HTR-8/SVneo (cell line): ENCODE measurements around the gene TKT.
"Not testable (repeated sequence)": the region's sequence is repeated elsewhere in the genome, so short reads cannot be mapped to it uniquely, and the experiment has no call there.

Source experiments
- DNase-seq: peaks from one replicate; pipeline ENCODE4 v3.0.0; 2011; ENCODE audit warnings: low spot score, mixed read lengths; ENCODE audit not compliant: insufficient read length
- FAIRE-seq: peaks from 2 replicates; lab custom pipeline; 2011; peaks lifted over from hg19 to GRCh38; lab: Jason Lieb, UNC

TKT gene, protein sequence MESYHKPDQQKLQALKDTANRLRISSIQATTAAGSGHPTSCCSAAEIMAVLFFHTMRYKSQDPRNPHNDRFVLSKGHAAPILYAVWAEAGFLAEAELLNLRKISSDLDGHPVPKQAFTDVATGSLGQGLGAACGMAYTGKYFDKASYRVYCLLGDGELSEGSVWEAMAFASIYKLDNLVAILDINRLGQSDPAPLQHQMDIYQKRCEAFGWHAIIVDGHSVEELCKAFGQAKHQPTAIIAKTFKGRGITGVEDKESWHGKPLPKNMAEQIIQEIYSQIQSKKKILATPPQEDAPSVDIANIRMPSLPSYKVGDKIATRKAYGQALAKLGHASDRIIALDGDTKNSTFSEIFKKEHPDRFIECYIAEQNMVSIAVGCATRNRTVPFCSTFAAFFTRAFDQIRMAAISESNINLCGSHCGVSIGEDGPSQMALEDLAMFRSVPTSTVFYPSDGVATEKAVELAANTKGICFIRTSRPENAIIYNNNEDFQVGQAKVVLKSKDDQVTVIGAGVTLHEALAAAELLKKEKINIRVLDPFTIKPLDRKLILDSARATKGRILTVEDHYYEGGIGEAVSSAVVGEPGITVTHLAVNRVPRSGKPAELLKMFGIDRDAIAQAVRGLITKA

GRCh38 chr3:53255775-53256703, at the start of gene TKT:
TKT (minus strand) TSS chr3:53256022; CDS start chr3:53255942, 80 bp downstream.
- peak; percentile 80 for FAIRE-seq
- DNase-seq, result peak; percentile 88

DNA sequence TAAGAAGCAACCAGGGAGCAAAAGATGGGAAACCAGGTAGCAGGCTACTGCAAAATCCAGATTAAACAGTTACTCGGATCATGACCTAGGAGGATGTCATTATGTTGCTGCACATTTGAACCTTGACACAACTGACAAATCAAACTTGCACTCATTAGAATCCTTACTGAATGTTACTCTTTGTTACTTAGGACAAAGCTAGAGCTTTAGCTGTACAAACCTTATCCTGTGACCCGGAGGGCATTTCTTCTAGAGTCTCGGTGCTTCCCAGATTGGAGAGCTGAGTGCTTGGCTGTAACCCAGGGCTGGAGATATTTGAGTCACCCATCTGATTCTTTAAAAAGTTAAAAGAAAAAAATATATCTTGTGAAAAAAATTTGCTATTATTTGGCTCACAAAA, 48.1 kb upstream of the TKT start:
- DNase-seq, result no peak
- FAIRE-seq, result no peak

- no peak for DNase-seq
- FAIRE-seq, result no peak
Measured at GRCh38 chr3:53303549-53303948, 47.7 kb upstream of the TKT start.

- FAIRE-seq (no peak), DNase-seq (no peak)
Measured at GRCh38 chr3:53300826-53301225, 45.0 kb upstream of the TKT start.

DNA sequence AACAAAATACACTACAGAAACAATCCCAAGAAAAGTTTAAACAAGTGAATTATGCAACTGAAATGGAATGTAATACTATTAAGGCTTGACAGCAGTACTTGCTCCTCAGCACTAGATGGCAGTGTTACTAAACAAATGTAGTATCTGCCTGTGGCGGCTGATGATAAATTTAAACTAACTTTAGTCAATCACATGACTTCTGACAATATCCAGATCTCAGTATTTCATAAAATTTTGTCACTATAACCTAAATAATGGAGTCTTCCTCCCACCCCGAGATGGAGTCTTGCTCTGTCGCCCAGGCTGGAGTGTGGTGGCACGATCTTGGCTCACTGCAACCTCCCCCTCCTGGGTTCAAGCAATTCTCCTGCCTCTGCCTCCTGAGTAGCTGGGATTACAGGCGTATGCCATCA, 43.8 kb upstream of the TKT start:
- peak; percentile 59 for DNase-seq
- peak; percentile 55 for FAIRE-seq

DNA sequence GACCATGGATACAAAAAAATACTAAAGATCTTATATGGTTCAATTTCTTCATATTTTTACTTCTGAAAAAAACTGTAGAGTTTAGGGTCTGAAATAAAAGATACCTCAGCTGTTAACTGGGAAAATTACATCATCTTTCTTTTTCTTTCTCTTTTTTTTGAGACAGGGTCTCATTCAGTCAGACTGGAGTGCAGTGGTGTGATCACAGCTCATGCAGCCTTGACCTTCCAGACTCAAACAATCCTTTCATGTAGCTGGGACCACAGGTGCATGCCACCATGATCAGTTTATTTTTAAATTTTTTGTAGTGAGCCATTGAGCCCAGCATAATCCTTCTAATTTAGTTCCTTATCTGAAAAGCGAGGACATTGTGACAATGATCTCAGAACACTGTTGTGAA, 39.6 kb upstream of the TKT start:
- FAIRE-seq, result no peak

GRCh38 chr3:53293867-53294266, 38.0 kb upstream of the TKT start:
- DNase-seq, result no peak
- FAIRE-seq, result no peak

More for the DNA sequence above, 39.6 kb upstream of the TKT start:
- DNase-seq, result no peak

DNA sequence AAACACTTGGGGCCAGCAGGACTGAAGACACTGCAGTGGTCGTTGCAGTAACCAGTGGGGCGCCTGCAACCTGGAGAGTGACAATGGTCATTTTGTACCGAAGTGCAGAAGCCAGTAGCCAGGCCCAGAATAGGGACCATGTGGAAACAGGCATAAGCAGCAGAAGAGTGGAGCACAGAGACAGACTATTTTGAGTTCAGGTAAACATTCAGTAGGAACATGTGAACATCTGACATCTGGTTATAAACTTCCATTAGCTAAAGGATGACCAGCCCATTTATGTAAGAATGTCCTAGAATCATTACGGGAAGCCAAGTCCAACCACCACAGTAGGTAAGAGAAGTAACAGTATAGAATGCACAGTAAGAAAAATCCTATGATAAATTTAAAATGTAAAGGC, 32.4 kb upstream of the TKT start:
- no peak for DNase-seq
- no peak for FAIRE-seq

DNA sequence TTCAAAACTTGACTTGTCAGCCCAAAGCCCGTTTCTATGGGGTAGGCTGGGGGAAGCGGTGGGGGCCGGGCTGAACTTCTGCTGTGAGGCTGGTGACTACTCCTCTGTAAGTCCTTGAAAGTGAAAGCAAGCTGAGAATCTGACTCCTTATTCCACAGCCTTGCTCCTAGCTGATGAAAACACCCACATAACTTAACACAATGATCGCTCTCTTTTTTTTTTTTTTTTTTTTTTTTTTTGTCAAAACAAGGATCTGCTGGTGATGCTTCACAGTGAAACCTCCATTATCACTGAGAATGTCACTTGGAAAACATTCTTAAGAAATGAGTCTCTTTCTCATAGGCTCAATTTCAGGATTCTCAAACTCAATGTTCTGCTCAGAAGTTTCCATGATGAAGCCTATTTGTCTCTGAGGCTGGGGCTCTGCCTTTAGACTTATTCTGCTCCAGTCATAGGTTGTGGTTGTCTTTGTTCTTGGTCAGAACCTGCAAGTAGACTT, 31.4 kb upstream of the TKT start:
- FAIRE-seq, result no peak
- no peak for DNase-seq

GRCh38 chr3:53286727-53287126, 30.9 kb upstream of the TKT start:
- FAIRE-seq, result no peak
- DNase-seq, result no peak

DNA sequence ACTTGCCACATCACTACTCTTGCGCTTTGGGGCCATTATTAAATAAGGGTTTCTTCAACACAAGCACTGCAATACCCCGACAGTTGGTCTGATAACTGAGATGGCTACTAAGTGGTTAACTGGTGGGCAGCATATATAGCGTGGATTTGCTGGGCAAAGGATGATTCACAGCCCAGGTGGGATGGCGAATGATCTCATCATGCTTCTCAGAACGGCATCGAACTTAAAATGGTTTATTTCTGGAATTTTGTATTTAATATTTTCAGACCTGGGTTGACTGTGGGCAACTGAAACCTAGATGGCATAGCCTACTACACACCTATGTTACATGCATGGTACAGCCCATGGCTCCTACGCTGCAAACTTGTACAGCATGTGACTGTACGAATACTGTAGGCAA, 26.8 kb upstream of the TKT start:
- peak; percentile 77 for FAIRE-seq
- DNase-seq, result no peak

DNA sequence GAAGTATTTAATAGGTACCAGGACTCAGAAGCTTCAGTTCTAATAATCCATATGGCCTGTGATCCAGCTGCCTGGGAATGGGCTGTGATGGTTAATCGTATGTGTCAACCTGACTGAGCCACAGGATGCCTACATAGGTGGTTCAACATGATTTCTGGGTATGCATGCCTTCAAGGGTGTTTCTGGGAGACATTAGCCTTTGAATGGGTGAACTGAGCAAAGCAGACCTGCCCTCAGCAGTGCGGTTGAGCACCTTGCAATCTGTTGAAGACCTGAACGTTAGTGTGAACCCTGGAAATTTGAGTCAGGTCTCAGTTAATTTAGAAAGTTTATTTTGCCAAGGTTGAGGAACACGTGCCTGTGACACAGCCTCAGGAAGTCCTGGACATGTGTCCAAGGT, 22.8 kb upstream of the TKT start:
- DNase-seq, result no peak
- no peak for FAIRE-seq

GRCh38 chr3:53274938-53275605, 19.2 kb upstream of the TKT start:
- DNase-seq (no peak), FAIRE-seq (no peak)

DNA sequence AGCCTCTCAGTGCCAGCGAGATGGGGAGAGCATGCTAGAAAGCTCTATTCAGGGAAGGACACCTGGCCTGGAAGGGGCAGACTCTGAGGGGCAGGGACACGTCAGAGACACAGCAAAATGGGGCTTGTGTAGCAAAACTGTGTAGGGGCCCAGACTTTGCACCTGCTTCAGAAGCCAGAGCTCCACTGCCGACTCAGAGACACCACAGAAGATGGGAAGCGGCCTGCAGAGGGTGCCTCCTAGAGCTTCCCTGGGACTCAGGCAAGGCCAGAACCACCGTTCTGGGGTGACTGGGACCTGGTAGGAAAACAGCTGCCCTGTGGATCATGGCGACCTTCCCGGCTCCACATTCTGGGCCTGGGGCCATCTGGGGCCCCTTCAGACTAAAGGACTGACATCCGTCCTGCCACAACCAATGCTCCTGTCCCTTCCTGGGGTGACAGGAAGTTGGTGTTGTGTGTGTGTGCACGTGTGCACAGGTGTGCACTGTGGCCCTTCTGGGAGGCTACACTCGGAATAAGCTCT, 17.4 kb upstream of the TKT start:
- FAIRE-seq, result no peak
- no peak for DNase-seq

DNA sequence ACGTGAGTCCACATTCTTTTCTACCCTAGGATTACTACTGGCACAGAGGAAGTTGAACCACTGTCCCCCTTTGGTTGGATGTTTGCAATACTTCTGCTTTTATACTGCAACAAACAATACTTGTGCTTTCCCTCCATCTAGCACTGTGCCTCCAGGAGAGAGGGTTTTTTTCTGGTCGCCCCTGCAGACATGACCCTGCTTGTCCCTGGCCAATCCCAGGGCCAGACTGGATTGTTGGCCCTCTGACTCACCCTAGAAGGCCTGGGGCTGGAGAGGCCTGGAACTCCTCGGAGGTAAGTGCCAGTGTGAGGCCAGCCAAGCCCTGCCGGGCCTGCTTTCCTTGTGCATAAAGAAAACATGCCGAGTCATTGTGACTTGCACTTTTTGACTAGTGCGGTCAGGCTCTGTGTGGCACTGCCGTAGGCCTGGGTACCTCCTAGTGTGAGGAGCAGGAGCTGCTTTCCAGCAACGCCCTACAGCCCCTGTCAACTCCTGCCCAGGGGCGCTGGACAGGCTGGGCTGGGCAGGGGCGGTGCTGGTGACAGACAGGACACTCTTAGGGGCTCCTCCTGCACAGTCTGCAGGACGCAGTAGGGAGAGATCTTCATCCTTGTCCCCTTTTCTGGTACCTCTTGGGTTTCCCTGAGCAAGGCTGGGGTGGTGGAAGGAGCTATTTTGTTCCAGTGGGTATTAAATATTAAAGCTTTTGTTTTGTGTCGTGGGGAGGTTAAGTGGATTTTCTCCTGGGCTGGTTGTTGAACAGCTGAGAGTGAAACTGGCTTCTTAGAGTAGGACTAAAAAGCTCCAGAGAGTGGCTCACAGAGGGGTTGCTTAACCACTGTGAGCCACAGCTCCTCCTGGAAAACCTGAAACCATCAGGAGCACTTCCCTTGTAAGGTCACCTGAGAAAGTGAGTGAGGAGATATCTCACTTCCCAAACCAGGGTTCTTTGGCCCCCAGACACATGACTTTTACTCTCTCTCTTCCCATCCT, 14.4 kb upstream of the TKT start:
- FAIRE-seq, result peak; percentile 97
- DNase-seq, result peak; percentile 94

GRCh38 chr3:53269193-53269592, 13.4 kb upstream of the TKT start:
- not testable (repeated sequence) for FAIRE-seq, DNase-seq

GRCh38 chr3:53267766-53268165, 11.9 kb upstream of the TKT start:
- no peak for DNase-seq

DNA sequence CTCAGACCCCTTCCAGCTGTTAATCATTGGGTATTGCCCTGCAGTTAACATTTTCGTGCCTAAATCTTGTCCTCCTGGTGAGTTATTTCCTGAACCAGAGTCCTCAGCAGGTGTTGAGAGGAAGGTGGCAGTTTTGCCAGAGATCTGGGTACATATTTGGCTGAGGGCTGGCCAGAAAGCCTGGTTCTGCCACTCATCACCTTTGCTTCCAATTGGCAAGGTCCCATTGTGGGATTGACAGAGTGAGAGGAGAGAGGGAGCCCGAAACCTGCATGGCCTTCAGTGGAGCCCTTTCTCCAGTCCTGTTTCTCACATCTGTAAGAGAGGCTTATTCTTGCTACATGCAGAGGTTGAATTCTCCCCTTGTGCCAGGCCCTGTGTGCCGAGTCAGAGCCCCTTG, 8.9 kb upstream of the TKT start:
- FAIRE-seq (no peak), DNase-seq (no peak)

More at GRCh38 chr3:53267766-53268165, 11.9 kb upstream of the TKT start:
- FAIRE-seq, result no peak
